NCI-H526 treated with DMSO at 0.1 percent for 48 hours (cell line): ENCODE data around the gene LRRC1.

Source experiments
- DNase-seq: peaks from one replicate; lab custom pipeline; 2025; lab: John Stamatoyannopoulos, UW

The LRRC1 gene

DNA sequence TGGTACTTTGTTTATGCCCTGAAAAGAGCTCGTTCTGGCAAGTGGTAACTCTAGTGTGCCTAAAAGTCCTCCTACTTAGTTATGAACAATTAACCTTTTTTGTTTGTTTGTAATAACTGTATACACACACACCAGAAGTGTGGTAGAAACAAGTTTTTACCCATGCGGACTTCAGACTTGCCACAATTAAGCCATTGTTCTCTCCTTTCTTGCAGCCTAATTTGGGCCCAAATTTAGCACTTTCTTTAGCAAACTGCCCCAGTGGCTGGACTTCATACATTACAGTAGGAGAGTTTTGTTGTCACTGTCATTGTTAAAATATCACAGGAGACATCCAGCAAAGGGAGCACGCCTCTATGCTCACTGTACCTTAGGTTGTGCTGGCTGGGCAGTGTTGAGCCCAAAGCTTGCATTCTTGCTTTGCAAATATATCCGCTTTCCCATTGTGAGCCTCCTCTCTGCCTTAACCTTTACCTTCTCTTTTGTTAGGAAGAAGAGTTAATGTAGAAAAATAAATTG, 53.0 kb downstream of the LRRC1 start:
- no peak for DNase-seq

DNA sequence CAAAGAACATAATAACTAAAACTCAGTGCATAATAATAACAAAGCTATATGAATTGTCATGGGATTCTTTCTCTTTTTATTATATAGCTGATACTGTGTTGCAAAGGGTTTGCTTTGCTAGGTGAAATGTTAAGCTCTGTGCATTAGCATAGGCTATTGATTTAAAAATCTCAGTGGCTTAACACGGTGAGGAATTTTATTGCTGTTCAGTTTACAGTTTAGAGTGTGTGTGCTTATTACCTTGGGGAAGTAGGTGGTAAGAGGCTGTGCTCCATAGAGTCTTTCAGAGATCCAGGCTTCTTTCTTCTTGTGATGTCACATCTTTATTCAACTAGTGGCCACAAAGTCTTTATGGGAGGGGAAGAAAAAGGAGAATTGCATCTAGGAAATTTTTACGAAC, 55.7 kb downstream of the LRRC1 start:
- DNase-seq: no peak

DNA sequence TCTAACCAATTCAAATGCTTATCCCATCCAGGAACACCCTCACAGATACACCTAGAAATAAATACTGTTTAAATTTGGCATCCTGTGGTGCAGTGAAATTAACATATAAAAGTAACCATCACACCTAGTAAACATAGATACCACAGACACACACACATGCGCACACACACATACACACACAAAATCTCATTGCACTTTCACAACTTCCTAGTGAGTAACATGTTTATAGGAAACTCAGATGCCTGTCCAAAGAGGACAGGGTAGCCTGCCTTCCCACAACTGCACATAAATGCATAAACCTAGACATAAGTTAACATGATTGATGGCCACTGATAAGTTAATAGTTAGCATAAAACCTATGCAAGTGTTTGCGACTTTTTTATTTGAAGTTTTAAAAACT, 56.8 kb downstream of the LRRC1 start:
- no peak for DNase-seq

DNA sequence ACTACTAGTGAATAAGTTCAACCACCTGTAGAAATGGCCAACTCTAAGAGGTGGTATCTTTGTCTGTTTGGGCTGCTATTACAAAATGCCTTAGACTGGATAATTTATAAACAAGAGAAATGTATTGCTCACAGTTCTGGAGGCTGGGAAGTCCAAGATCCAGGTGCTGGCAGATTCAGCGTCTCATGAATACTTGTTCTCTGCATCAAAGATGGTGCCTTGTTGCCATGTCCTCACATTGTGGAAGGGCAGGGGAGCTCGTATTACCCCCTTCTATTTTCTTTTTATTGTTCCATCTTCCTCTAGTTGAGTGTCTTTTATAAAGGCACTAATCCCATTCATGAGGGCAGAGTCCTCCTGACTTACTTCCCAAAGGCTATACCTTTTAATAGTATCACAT, 58.0 kb downstream of the LRRC1 start:
- DNase-seq: no peak

DNA sequence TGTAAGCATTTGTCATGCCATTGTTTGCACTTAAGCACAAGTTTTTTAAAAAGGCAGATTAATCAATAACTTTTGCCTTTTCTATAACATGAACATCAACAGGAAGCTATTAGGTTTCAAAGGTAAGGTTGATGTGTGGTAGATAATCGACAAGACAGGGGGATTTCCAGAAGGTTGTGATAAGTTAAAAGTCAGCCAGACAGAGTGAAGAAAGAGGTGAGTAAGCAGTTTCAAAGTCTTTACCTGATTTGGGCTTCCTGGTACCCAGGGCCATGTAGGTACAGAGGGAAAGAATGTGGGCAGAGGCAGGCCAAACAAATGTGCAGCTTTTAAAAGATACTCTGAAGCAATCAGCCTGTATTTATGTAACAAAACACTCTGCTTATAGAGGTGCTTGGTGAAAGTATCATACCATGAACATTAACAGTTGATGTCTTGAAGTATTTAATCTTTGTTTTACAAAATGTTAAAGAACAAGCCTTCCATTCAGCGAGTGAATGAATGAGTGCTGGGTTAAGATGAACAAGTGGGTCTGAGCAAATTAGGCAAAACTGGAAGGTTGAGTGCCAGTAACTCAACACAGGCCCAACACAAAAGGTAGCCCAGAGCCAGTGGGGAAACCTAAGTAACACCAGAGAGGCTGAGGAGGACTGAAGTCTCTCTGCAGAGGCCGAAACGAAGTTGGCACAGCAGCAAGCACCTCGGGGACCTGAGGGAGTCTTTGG, 60.2 kb downstream of the LRRC1 start:
- DNase-seq: no peak

DNA sequence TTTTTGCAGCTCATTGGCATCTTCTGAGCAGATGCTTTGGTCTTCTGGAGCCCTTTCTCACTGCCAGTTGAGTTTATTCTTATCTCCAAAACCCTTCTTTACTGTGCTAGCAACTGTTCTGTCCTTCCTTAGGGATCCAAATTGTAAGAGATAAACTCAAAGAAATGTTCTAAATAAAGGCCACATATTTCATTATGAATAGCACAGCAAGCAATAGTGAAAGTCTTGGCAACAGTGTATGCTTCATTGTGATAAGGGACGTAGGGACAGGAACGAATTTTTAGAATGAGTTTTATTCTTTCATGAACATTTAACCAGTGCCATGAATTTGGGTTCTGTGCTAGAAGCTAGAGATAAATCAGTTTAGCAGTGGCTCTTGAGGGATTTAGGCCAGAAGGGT, 61.1 kb downstream of the LRRC1 start:
- no peak for DNase-seq

DNA sequence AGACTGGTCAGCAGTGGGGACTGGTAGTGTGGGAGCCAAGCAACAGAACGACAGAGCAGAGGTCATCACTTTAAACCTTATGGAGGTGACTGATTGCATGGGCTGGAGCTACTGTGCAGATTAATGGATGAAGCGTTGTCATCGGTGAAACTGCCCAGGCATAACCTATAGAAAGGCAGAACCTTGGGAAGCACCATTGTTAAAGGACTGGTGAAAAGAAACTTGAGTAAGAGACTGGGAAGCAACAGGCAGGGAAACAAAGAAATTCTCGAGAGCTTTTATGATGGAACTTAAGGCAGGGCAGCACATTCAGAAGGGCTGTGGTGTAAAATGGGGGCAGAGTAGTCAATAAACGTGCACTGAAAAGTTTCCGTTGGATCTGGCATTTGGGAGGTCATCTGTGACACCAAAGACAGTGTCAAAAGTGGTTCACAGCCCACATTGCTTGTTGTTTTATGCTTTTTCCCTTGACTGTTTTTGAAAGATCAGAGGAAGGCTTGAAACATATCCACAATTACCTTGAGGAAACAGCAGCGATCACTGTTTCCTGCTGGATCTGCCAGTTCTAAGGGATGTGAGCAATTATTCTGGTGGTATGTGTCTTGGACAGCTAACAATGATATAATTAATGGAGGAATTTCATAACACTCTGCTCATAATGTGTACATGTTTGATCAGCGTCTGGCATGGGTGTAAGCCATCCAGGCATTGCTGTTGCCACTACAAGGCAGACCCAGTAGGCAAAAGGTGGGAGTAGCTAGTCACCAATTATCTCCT, 62.7 kb downstream of the LRRC1 start:
- no peak for DNase-seq

DNA sequence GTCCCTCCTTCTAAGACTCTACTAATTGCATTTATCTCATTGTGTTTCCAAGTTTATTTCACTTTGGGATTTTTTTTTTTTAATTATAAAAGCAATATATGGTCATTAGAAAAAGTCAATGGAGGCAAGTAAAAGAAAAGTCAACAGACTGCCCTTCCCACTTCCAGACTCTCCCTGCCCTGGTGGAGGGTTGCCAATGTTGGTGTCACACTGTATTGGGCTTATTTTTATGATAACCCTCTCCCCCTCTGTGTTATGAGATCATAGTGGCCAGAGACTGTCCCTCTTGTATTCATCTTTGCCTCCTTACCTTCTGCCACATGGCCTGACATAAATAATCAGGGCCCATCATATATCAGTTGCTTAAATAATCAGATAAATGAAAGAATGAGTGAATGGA, 63.4 kb downstream of the LRRC1 start:
- DNase-seq: no peak

DNA sequence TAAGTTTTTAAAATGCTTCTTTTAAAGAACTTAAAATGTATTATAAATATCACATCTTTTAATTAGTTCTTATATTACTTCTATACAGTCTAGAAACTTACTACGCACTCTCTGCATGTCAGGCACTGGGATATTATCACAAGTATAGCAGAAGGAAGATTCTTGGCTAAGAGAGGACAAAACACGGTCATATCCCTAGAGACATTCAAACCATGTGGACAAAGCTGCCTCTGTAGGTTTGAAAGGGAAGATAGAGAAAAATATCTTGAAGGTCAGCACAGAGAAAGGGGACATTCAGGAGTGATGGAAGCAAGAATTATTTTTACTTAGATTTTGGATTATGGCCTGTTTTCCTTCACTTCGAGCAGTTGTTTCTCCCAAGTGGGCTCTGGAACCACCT, 64.1 kb downstream of the LRRC1 start:
- no peak for DNase-seq

DNA sequence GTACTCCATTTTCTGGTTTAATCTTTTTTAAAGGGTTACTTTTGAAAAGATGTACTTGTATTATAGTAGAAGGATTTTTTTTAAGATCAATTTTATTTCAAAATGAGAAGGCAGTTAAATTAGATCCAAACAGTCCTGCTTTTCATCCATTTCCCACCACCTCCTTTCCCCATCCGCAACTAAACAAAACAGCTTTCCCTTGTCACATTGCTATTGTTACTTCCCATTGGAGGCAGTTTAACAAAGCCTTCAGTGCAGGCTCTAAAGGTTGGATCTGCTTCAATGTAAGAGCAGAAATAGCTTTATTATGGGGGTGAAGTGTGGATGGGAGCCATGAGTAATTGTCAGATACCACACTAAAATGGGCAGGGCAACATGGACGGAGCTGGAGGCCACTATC, 65.7 kb downstream of the LRRC1 start:
- DNase-seq: no peak

DNA sequence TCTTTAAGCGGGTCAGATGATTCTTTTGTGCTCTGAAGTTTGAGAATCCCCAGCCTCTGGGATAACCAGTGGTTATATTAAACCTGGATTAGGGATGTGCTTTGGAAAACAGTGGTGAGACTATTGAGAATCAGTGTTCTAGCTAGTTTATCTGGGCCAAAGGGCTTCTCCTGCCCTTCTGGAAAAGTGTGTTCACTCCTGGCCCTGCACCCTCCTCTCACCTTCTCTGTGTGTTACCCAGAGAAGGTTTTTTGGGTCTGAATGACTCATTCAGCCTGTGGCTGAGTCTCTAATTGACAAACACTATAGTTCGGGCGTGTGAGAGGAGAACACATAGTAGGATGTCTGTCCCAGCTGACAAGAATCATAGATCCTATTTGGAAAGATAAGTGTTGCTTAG, 66.7 kb downstream of the LRRC1 start:
- no peak for DNase-seq

DNA sequence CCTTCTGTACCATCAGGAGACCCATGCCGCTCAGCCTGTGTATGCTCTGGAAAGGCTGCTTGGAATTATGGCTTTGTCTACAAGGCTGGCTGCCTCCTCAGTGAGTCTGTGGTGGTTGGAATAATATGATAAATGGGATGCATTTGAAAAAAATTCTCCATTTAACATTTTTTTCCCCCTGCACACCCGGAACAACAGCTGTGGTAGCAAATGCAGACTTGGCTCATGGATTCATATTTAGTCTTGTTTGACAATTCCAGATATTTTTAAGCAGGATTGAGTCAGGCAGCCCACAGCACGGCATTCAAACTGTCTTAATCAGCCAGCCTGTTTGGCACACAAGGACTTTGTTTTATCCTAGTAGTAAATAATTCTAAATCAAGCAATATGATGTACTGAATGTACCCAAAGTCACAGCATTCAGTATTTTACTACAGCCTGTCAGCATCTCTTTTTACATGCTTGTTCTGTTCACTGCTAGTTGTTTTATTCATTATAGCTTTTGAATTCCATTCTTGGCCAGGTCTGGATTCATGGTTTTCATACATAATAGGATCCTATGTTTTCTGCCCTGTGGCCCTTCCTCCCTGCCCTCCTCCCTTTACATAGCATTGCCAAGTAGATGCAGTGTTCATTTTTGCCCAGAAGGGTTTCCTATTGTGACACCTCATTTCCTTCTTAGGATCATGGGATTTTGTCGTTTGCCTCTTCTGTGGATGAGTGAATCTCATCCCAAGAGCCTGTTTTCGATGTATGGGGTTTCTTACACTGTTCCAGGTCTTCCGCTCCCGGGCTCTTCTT, 68.1 kb downstream of the LRRC1 start:
- no peak for DNase-seq

DNA sequence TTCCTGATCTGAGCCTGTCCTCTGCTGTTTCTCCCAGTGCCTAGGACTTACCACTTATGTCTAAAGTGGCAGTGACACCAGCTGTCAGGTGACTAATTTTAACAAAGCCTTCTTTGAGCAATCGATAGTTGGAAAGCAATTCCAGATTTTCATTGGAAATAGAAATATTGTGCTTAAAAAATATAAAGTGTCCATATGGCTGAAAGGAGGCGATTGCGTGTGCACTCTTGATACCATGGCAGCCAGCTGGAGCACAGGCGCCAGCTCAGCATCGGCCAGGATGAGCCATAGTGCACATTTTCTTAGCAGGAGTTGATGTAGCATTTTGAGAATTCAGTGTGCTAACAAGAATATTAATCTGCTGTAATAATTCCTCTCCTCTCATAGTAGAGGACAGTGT, 70.0 kb downstream of the LRRC1 start:
- no peak for DNase-seq

DNA sequence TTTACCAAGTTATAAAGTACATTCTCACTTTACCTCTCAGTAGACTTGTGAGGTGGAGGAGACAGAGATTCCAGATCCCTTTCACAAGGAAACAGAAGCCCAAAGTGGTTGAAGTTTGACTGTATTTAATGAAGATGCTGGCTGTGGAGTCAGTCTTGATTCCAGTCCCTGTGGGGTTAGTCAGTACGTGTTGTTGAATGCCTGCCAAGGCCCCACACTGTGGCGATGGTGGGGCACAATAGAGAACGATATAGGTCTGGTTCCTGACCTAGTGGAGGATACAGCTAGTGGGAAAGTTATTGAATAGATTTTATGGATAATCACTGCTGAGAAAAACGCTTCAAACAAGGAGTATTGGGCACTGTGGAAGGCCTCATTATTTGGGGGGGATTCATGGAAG, 71.4 kb downstream of the LRRC1 start:
- DNase-seq: no peak

DNA sequence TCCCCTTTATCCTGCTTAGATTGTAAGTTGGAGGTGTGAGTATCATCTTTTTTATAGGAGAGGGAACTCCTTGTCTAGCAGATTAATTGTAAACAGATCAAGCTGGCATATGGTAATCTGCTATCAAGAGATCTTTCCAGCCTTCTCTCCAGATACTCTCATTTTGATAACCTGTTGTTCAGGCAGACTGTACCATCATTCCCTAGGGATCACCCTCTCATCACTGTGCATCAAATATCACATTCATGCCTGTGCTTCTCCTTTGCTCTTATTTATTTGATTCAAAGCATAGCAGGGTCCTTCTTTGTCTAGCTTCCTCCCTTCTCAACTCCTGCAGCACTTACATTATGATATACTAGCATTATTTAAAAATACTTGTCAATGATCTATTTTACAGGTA, 73.8 kb downstream of the LRRC1 start:
- DNase-seq: peak; percentile 39

DNA sequence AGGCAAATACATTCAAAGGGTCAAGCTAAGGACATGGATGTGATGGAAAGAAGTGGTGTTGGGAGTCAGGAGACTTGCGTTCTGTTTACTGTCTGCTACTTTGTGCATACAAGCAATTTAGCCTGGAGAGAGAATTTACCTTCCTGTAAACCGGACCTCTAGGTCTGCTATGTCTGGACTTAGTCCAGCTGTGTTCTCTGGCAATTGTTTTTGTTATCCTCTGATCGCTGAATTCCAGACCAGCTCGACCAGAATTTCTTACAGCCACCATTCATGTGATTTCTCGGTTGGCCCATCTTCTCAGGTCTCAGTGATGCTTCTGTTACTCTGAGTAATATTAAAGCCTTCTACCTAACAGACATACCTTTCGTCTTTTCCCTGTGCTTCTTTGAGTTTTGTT, 75.2 kb downstream of the LRRC1 start:
- DNase-seq: no peak

DNA sequence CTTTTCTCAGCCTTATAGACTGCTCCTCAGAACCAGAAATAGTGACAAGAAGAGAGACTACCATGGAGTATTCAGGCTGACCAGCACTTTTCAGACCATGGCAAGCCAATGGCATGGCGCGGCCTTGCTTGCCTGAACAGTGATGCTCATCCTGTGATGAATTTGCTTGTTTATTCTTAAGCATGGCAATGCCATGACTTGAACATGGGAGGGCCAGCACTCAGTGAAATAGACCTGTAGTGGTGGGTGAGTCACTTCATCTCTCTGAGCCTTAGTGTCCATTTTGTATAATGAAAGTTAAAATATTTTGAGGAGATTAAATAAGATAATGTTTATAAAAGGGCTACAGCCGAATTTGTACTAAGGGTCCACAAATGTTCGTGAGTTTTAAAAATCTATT, 79.1 kb downstream of the LRRC1 start:
- DNase-seq: no peak

DNA sequence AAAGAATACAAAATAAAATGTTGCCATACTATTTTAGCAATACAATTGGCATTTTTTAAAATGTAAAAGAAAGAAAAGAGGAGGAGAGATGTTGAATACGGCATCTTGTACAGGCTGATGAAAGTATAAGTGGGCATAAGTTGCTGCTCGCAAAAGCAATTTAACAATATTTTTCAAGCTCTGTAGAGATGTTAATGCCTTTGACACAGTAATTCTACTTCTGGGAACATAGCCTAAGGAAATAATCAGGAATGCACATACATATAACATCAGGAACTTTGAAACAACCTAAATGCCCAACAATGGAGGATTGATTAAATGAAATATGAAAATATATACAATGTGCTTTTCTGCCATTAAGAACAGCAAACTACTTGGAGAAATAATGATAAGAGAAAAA, 80.2 kb downstream of the LRRC1 start:
- no peak for DNase-seq

DNA sequence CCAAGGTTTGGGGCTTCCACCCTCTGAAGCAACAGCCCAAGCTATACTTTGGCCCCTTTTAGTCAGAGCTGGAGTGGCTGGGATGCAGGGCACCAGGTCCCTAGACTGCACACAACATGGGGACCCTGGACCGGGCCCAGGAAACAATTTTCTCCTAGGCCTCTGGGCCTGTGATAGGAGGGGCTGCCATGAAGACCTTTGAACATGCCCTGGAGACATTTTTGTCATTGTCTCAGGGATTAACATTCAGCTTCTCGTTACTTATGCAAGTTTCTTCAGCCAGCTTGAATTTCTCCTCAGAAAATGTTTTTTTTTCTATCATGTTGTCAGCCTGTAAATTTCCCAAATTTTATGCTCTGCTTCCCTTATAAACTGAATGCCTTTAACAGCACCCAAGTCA, 82.3 kb downstream of the LRRC1 start:
- no peak for DNase-seq

DNA sequence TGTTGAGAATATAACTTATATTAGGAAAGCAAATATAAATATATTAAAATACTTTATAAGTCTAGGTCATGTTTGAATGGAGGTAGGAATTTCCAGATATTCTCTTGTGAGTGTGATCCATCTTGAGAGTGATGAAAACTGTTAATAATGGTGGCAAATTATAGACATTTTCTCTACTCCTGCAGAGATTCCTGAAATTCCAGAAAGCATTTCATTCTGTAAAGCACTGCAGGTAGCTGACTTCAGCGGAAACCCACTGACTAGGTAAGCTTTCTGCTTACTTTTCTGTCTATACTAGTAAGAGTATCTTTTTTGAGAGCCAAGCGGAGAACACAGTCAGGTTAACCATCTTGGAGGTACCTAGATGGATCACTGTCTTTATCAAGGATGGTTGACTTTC, 84.0 kb downstream of the LRRC1 start:
- DNase-seq: no peak

DNA sequence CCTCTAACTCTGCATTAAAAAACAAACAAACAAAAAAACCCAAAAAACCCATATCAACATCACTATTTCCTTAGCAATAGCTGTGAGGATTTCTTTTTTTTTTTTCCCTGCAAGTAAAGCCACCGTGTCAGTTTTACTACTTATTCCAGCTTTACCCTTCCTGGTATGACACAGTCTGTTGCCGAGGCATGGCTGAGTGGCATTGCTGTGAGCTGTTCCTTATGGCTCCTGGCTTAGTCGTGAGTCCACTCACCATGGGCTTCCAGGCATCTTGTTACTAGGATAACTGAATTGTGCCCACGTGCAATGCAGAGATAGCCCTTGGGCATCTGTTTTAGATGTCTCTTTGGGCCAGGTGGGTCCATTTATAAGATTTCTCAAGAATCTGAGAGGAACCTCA, 84.8 kb downstream of the LRRC1 start:
- DNase-seq: no peak

DNA sequence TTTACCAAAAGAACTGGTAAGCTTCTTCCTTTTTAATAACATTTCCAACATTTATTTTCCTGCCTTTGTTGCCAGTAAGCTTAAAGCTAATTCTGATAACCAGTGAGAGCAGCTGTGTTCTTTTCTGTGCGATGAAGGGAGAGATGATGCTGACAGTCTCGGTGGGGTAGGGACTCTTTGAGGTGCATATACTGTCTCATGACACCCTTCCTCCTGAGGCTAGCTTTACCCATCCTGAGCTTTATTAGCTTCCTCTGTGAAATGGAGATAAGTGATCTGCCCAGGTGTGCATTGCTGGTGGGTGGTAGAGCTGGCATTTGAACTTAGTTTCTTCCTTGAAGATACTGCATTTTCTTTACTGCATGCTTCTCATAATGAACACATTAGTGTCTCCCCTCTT, 92.5 kb downstream of the LRRC1 start:
- DNase-seq: no peak

DNA sequence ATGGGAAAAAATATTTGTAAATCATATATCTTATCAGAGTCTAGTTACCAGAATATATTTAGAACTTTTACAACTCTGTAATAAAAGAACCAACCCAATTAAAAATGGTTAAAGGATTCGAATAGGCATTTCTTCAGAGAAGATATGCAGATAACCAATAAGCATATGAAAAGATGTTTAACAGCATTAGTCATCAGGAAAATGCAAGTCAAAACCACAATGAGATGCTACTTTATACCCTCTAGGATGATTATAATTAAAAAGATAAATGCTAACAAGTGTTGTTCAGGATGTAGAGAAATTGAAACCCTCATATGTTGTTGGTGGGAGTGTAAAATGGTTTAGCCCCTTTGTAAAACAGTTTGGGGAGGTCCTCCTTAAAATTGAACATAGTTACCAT, 94.1 kb downstream of the LRRC1 start:
- DNase-seq: no peak
